ENCODE data around the gene ECSIT.

DNA sequence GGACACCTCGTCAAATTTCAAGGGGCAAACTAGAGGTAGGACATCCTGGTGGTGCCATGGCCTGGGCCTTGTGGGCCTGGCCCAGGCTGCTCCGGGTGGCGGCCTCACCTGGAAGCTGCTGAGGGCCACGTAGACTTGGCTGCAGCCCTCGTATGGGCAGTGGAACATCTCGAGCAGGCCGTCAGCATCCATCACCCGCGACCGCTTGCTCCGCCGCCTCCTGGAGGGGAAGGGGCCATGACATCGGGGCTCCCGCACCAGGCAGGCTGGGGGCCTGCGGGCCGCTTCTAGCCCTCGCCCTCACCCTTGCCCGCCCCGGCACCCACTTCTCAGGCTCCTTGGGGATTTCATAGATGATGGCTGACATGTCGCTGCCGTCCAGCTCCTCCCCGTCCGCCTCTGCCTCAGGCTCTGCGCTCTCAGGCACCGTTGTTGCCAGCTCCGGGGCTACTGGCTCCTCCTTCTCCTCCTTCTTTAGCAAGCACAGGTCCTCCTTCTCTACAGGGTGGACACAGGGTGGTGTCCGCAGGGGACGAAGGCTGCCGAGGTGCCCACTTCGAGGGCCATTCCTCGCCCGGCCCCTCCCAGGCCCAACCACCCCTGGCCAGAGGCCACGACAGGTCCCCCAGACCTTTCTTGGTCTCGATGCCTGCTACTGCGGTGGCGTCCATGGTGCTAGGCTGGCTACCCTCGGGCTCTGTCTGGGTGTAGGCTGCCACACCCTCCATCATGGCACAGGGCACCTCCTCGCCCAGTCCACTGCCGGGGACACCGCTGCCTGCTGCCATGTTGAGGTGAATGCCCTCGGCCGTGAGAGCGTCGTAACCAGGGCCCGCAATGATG is 42.1 kb downstream of the ECSIT start:
- TF ChIP-seq, protein P1, sequence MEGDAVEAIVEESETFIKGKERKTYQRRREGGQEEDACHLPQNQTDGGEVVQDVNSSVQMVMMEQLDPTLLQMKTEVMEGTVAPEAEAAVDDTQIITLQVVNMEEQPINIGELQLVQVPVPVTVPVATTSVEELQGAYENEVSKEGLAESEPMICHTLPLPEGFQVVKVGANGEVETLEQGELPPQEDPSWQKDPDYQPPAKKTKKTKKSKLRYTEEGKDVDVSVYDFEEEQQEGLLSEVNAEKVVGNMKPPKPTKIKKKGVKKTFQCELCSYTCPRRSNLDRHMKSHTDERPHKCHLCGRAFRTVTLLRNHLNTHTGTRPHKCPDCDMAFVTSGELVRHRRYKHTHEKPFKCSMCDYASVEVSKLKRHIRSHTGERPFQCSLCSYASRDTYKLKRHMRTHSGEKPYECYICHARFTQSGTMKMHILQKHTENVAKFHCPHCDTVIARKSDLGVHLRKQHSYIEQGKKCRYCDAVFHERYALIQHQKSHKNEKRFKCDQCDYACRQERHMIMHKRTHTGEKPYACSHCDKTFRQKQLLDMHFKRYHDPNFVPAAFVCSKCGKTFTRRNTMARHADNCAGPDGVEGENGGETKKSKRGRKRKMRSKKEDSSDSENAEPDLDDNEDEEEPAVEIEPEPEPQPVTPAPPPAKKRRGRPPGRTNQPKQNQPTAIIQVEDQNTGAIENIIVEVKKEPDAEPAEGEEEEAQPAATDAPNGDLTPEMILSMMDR (IDR thresholded peaks at IDR 0.05; ENCODE audit: poor library complexity, severe bottlenecking), result no peak
- TF ChIP-seq POLR2AphosphoS5 (IDR thresholded peaks at IDR 0.05) (no peak), SMC3 (conservative IDR thresholded peaks at IDR 0.05; ENCODE audit: poor library complexity) (no peak), RAD21 (conservative IDR thresholded peaks at IDR 0.05) (no peak), EP300 (conservative IDR thresholded peaks at IDR 0.05; ENCODE audit: poor library complexity, severe bottlenecking) (no peak)
- TF ChIP-seq, protein P2, sequence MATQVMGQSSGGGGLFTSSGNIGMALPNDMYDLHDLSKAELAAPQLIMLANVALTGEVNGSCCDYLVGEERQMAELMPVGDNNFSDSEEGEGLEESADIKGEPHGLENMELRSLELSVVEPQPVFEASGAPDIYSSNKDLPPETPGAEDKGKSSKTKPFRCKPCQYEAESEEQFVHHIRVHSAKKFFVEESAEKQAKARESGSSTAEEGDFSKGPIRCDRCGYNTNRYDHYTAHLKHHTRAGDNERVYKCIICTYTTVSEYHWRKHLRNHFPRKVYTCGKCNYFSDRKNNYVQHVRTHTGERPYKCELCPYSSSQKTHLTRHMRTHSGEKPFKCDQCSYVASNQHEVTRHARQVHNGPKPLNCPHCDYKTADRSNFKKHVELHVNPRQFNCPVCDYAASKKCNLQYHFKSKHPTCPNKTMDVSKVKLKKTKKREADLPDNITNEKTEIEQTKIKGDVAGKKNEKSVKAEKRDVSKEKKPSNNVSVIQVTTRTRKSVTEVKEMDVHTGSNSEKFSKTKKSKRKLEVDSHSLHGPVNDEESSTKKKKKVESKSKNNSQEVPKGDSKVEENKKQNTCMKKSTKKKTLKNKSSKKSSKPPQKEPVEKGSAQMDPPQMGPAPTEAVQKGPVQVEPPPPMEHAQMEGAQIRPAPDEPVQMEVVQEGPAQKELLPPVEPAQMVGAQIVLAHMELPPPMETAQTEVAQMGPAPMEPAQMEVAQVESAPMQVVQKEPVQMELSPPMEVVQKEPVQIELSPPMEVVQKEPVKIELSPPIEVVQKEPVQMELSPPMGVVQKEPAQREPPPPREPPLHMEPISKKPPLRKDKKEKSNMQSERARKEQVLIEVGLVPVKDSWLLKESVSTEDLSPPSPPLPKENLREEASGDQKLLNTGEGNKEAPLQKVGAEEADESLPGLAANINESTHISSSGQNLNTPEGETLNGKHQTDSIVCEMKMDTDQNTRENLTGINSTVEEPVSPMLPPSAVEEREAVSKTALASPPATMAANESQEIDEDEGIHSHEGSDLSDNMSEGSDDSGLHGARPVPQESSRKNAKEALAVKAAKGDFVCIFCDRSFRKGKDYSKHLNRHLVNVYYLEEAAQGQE (IDR thresholded peaks at IDR 0.05; ENCODE audit: borderline replicate concordance), result no peak

Measured in neural cell (in vitro differentiated cells).